ENCODE results near the gene CD82.

The CD82 gene, protein sequence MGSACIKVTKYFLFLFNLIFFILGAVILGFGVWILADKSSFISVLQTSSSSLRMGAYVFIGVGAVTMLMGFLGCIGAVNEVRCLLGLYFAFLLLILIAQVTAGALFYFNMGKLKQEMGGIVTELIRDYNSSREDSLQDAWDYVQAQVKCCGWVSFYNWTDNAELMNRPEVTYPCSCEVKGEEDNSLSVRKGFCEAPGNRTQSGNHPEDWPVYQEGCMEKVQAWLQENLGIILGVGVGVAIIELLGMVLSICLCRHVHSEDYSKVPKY

DNA sequence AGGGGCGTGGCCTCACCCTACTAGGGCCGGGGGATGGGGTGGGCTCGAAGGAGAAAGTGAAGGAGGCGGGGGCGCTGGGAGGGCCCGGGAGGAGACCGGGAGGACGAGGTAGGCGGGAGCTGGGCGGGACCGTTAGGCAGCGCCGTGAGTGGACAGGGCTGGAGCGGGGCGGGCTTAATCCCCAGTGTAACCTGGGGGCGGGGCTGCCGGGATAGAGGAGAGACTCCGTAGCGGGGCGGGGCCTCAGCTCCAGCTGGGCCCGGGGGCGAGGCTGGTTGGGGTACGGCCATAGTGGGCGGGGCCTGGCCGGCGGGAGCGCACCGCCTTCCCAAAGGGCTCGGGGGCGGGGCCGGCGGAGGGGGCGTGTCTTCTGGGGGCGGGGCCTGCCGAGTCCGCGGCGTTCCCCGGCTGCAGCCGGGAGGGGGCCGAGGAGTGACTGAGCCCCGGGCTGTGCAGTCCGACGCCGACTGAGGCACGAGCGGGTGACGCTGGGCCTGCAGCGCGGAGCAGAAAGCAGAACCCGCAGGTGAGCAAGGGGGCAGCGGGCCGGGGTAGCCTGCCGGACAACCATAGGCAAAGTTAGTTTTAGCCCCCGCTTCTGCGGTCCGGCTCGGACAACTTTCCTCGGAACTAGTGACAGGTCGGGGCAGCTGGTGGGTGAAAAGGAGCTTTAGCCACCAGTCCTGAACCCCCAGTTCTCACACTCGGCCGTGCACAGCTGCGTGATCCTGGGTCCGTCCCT is at the start of gene CD82:
CD82 (plus strand) TSS at position 453 of the 742 bp plus-strand sequence. CDS start 29,000 bp downstream, outside the sequence.
- intact Hi-C loops (cut with DNase I), result loop anchor here (2.0 kb wide), 1 partner anchor 51 kb away; no protein-coding TSS in a partner anchor
- DNase-seq, result peak; percentile 98 to 100 (median 100)

DNA sequence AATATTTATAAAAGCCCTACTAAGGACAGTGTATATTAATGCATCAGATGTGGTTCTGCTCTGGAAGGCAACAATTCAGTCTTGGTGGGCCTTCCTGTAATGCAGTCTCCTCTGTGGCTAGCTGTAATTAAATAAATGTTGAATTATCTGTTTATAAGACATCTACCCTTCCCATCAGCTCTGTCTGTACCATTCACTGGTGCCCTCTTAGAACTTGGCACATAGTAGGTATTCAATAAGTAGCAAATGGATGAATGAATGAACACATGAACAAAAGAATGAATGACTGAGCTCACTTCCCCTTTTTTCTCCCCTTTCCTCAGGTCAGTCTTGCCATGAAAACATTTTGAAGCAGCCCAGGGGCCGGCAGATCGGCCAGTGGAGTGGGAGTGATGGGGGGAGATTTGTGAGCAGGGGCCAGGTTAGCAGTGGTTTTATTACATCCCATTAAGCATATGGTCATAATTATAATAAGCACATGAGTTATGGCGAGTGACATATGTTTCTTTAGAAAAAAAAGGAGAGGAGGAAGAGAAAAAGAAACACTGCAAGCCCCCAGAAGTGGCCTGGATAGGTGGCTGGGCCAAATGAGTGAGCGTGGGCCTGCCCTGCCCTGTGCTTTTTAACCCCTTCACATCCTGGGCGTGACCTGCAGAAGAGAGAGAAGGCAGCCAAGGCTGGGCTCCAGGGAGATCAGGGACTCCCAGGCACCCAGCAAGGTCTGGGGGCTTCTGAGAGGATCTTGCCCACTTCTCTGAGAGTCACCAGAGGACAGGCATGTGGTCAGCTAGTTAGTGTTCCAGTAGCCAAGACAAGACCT is 48.6 kb upstream of the CD82 start:
- DNase-seq, result peak in 1 of 10 donors; percentile 65
- intact Hi-C loops (cut with DNase I), result no loop called here

DNA sequence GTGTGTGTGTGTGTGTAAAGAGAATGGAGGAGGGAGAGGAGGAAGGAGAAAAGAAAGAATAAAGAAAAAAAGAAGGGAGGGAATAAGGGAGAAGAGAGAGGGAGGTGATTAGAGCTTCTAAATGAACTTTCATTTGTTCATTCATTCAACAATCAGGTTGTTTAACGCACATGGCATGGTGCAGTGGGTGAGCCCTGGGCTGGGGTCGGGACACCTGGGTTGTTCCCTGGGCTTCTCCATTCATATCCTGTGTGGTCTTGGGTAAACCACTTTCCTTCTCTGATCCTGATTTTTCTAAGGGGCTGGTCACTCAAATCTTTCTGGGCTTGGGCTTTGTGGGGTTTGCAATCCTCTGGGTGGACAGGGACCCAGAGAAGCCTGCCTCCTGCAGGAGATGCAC is 47.9 kb upstream of the CD82 start:
- intact Hi-C loops (cut with DNase I), result no loop called here
- peak in 1 of 10 donors; percentile 62 for DNase-seq

DNA sequence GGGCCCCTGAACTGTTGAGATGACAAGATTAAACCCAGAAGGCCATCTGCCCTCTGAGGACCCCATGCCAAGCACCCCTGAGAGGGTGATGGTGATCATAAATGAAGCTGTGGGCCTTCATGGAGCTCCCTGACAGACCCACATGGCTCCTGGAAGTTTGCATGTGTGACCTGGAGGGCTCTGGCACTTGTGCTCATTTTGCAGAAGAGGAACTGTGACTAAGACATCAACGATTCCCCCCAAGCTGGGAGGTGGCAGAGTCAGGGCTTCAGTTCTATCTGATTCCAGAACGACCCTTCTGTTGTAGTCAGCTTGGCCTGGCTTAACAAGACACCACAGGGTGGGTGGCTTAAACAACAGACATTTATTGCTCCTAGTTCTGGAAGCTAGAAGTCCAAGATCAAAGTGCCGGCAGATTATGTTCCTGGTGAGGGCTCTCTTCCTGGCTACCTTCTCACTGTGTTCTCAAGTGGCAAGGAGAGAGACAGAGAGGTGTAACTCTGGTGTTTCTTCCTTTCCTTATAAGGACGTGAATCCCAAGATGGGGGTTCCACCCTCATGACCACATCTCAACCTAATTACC is 46.4 kb upstream of the CD82 start:
- peak in 1 of 10 donors; percentile 50 for DNase-seq
- intact Hi-C loops (cut with DNase I), result no loop called here

DNA sequence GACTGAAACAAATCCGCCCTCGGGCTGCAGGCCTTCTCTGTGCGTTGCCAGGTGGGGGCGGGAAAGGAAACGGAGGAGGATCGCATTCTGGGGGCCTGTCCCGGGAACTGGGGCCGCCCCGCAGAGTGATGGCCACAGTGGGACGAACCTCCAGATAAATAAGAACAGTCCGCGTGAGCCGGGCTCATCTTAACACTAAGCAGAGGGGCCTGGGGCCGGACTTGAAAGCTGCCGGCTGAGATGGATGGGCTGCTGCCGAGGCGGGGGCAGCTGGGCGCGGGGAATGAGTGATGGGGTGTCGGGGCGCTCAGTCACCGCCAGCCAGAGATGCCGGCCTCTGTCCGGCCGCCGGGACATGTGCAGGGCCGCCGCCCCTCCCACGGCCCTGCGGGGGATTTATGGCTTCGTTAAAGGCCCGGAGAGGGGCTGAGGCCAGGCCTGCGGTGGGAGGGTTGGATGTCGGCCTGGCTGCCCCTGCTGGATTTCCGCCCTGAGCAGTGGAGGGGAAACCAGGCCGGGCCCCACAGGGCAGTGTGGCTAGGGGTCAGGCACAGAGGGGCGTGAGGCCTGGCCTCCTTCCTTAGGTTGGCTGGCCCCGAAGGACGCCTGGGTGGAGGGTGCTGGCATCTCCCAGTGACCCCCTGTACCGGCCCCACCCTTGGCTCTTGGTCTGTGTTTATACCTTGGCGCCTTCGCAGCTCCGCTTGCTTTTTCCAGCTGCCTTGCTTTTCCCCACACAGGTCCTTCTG is 45.3 kb upstream of the CD82 start:
- intact Hi-C loops (cut with DNase I), result no loop called here
- peak in 2 of 10 donors; percentile 66 to 77 for DNase-seq

DNA sequence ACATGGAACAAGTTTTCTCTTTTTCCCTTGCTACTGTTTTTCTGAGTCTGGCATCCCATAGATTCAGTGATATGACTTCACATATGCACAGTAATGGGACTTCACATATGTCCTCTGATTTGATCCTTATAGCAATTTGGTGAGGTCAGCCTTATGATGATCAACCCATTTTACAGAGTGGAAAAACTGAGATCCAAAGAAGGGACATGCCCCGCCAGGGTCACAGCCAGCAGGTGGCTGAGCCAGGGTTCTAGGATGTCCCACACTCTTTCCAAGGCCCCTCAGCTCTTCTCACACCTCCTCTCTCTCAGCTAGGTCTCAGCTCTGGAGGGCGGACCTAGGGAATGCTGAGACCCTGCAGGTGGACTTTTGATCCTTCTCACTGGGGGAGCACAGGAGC is 44.3 kb upstream of the CD82 start:
- intact Hi-C loops (cut with DNase I), result no loop called here
- no peak for DNase-seq

DNA sequence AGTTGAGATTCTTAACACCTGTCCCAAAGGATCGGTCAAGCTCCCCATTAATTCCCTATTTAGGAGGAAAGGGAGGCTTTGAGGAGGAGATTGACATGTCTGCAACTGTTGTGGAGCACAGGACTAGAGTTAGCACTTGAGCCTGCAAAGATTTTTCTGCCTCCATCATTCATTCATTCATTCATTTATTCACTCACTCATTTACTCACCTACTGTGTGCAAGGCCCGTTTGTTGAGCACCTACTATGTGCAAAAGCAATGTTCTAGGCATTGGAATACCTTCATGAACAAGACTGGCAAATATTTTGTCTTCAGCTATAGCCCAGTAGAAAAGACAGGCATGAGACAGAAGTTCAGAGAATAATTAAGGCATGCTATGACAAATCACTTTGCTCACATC is 43.2 kb upstream of the CD82 start:
- peak in 1 of 10 donors; percentile 2 for DNase-seq
- intact Hi-C loops (cut with DNase I), result no loop called here

DNA sequence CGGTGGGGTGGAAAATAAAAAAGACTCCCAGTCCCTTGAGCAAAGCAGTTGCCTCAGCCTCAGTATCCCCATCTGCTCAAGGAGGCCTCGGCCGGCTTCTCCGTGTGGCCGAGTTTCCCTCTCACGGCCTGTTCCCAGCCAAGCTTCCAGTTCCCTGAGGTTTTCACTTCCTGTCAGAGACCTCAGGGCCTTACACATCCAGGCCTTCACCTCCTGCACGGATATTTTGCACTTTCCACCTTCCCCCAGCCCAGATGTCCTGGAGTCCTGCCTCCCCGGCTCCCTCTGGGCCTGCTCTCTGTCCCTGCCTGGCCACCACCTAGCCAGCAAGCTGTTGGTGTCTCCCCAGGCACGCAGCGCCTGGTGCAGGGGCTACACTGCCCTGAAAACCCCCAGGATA is 41.1 kb upstream of the CD82 start:
- DNase-seq, result peak in 1 of 10 donors; percentile 55
- intact Hi-C loops (cut with DNase I), result no loop called here

DNA sequence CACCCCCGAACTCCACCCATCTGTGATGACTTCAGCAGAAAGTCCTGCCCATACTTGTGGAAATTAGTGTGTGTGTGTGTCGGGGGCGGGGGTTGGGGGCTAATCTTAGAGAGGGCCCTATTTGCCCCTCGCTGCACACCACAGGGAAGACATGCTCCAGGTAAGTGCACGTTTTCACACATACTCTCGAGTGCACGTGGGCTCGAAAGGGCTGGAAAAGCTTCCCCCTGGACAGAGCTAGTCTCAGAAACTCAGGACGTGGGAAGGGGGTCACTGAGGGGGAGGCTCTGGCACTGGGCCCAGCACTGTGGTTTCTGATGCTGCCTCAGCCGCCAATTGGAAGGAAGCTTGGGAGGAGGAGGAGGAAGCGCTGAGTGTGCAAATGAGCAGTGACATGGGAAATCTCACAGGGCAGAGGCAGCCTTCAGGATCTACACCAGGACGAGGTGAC is 40.7 kb upstream of the CD82 start:
- intact Hi-C loops (cut with DNase I), result no loop called here
- DNase-seq, result no peak

DNA sequence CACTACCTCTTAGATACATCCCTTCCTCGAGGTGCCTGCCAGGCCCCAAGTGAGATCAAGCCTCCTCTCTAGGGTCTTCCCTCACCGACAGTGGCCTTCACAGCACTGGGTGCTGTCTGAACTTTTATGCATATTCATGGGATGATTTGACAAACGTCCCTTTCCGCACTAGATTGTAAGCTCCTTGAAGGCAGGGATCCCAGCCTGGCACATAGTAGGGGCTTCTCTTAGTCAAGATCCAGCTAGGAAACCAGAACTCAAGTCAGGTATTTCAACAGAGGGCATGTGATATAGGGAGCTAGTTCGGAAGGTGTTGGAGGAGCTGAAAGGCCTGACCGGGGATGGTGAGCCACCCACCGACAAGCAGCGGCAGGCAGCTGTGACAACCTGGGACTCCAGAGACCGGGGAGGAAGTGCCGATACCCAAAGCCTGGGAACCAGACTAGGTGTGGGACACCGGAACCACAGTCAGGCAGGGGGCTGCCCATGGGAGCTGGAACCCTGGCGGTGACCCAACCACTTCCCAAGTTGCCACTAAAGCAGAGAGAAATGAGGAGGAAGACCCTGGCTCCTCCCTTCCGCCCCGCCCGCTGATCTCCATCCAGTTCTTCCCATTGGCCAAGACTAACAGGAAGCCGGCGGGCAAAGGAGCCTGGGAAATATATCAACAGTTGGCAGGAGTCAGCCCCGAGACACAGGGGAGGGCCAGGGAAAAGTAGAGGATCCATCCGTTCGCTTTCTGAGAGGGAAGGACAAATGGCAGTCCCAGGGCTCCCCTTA is 39.8 kb upstream of the CD82 start:
- no peak for DNase-seq
- intact Hi-C loops (cut with DNase I), result no loop called here

DNA sequence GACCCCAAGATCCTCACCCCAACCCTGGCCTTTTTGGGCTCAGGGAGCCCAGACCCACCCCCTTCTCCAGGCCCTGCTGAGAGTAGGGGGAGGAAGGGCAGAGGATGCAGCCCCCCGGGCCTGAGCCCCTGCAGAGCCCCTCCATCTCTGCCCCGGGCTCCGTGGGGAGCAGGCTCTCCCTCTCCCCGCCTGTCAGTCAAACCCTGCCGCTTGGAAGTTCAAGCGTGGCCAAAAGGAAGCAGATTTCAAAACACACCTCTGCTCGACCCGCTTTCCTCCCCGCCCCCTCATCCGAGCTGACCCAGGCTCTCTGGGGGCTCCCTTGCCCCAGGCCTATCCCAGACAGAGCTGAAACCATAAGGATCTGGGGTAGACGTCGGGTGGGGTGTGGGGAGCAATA is 39.0 kb upstream of the CD82 start:
- no peak for DNase-seq
- intact Hi-C loops (cut with DNase I), result no loop called here

DNA sequence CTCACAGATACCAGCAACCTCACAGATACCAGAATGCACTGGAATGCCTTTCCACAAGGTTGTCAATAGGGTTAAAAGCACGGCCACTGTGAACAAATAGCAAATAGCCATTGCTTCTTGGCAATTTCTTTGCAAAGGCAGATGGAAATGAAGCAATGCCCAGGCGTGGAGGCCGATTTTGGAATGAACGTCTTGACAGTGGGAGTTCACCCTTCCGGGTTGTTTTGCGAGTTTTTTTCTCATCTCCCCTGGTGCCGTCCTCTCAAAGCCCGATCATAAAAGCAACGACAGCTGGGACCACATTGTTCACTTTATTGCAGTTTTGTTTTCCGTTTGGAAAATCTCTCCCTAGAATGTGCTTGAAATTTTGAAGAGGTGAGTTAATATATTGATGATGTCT is 38.0 kb upstream of the CD82 start:
- DNase-seq, result no peak
- intact Hi-C loops (cut with DNase I), result no loop called here

DNA sequence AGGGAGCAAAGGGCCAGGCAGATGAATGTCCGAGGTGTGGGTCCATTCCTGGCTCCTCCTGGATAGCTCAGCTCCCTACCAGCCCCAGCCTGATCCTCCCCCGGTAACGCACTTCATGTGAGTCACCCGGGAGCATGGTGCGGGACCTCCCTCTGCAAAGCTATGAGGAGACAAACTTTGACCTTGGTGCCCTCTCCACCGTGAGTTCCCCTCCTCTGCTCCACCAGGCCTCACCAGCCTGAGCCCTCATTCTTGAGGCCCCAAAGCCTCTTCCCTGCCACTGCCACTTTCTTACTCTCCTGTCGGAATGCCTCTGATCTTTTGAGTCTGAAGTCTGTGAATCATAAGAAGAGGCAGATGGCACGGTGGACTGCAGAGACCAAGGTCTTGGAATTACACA is 37.4 kb upstream of the CD82 start:
- no peak for DNase-seq
- intact Hi-C loops (cut with DNase I), result no loop called here

DNA sequence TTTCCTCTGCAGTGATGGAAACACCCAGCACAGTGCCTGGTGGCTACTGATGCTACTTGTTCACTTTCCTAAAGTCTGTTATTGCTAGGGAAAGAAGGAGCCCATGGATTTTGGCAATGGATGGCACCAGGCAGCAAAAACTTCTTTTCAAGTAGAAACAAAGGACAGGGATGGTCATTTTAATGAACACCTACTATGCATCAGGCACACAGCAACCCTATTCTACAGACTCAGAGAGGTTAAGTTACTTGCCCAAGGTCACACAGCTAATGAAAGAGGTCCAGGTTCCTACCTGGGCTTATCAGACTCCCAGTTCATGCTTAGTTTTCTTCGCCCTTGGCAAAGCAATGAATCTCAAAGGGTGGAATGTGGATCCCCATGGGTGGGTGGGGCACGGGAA is 36.9 kb upstream of the CD82 start:
- no peak for DNase-seq

DNA sequence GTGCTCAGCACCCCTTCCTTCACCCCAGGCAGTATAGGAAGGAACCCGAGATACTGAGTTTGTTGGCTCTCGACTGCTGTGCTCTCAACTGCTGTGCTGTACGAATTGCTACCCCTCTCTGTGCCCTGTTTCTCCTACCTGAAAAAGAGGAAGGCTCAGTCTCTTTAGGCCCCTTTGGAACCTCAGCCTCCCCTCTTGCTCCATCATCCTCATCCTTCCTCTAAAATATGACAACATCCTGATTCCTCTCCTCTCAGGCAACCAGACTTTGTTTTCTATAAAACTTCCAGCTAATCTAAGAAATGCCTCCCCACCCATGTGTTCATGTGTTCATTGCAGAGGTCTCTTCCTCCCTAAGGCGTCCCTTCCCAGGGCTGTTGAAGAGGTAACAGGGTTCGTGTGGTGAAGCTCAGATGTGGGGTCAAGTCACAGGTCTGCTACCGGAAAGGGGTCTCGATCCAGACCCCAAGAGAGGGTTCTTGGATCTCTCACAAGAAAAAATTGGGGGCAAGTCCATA is 35.5 kb upstream of the CD82 start:
- intact Hi-C loops (cut with DNase I), result no loop called here
- DNase-seq, result no peak

More for the DNA sequence above, 36.9 kb upstream of the CD82 start:
- intact Hi-C loops (cut with DNase I), result no loop called here

DNA sequence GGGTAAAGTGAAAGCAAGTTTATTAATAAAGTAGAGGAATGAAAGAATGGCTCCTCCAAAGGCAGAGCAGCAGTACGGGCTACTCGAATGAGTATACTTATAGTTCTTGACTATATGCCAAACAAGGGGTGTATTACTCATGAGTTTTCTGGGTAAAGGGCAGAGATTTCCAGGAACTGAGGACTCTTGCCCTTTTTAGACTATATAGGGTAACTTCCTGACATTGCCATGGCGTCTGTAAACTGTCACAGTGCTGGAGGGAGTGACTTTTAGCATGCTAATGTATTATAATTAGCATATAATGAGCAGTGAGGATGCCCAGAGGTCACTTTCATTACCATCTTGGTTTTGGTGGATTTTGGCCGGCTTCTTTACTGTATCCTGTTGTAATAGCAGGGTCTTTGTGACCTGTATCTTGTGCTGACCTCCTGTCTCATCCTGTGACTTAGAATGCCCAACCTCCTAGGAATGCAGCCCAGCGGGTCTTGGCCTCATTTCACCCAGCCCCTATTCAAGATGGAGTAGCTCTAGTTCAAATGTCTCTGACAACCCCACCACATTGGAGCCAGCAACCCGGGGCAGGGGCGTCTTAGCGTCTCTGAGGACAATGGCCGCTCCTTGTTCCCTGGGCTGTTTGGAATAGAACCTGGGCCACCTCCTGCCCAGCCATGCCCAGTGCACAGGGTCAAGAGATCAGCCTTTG is 34.9 kb upstream of the CD82 start:
- intact Hi-C loops (cut with DNase I), result no loop called here

DNA sequence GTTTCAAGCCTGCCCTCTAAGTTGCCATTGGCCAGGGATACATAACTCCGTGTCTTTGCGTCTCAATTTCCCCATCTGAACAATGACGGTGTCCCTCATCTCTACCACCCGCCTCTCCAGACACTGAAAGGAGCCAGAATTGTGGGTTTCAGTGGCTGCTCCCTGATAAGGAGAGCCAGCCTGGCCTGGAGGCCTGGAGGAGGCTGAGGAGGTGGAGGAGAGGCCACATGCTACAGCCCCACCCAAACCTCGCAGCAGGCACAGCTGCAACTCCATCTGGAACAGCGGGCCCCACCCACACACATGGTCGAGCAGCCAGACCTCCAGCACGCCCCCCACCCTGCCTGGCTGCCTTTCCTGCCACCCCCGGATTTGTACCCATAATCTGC is 34.4 kb upstream of the CD82 start:
- intact Hi-C loops (cut with DNase I), result no loop called here
- DNase-seq, result no peak

More for the DNA sequence above, 34.9 kb upstream of the CD82 start:
- no peak for DNase-seq

DNA sequence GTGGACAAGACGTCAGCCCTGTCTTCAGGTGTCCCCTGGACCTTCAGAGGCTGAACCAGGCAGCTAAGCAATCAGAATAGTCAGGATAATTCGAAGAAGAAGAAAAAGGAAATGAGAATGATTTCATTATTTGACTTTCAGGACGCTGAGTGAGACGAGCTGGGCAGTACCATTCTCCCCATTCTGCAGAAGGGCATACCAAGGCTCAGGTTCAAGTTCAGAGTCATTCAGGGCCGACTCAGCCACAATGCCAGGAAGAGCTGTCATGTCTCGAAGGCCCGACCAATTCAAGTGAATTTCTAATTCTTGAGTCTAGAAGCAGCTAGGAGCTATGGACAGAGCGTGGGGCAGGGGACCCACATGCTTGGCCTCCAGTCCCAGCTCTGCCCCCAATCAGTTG is 33.8 kb upstream of the CD82 start:
- intact Hi-C loops (cut with DNase I), result no loop called here
- DNase-seq, result no peak
